K562 (cell line): Measurements from ENCODE around the gene ACTL8. TPM values are rescaled to one million over a fixed set of nuclear protein-coding genes. Genes with fewer than 3 reads are reported as not detected.

Experiments
- ATAC-seq: fragments of 200-7000 bp; cut with Tn5 transposase; 3 replicates; pipeline ENCODE4 v1.9.1; 2020; ENCODE audit warnings: moderate library complexity
- BruUV-seq: library from RNA; stranded (reverse); fragments of 400-500 nt; replicated peaks from 2 replicates; lab custom pipeline; 2021; lab: Mats Ljungman, UMichigan
- CTCF ChIA-PET: fragments of 300-600 bp; formaldehyde crosslinking; extraction: SDS; loops from one replicate; lab custom pipeline; 2021; ENCODE audit warnings: low intra/inter-chr PET ratio; lab: Yijun Ruan, JAX
- POLR2A ChIA-PET: fragments of 300-600, 350-650 bp; sonication (Branson Sonifier 250); formaldehyde crosslinking; extraction: SDS; loops from one replicate; lab custom pipeline; 2021; ENCODE audit warnings: antibody characterized with exemption, inconsistent platforms; lab: Yijun Ruan, JAX
- DNase-seq, 4 experiments: peaks; one replicate each; pipeline versions ENCODE4 v3.0.0 to v3.0.0-alpha.2; 2011 to 2018; ENCODE audit warnings: low spot score in 3 of 4, mixed read lengths in 3 of 4; ENCODE audit errors: extremely low read depth in 1 of 4
- FAIRE-seq: peaks from 2 replicates; lab custom pipeline; 2011; peaks lifted over from hg19 to GRCh38; lab: Jason Lieb, UNC
- H2AFZ ChIP-seq: 2 replicates; pipeline ENCODE4 v1.6.0; 2011; ENCODE audit warnings: low read depth, low read length, control low read depth, inconsistent platforms
- H3K27ac ChIP-seq: fragments of 200-600 bp; 3 replicates; pipeline ENCODE4 v1.8.0; 2011; ENCODE audit warnings: low read depth, mild to moderate bottlenecking, control low read depth, inconsistent platforms, low read length, moderate library complexity, mixed read lengths; ENCODE audit errors: extremely low read depth
- H3K27me3 ChIP-seq, 2 experiments: fragments of 300-600 bp in 1 of 2; 2 replicates in 1 of 2; 3 replicates in 1 of 2; pipeline versions ENCODE4 v1.6.0 to v1.8.0; 2011; ENCODE audit warnings: inconsistent platforms in 2 of 2, low read length in 2 of 2, mild to moderate bottlenecking in 1 of 2, mixed read lengths in 1 of 2, moderate library complexity in 1 of 2; ENCODE audit not compliant: control insufficient read depth in 2 of 2, insufficient read depth in 2 of 2
- H3K36me3 ChIP-seq: fragments of 300-600 bp; 3 replicates; pipeline ENCODE4 v1.8.0; 2011; ENCODE audit warnings: mild to moderate bottlenecking, low read length, inconsistent platforms; ENCODE audit not compliant: control insufficient read depth, insufficient read depth
- H3K4me1 ChIP-seq, 2 experiments: fragments of 200-600 bp in 1 of 2; replicated peaks in 1 of 2; 2 replicates in 1 of 2; 3 replicates in 1 of 2; pipeline versions ENCODE4 v1.5.1 to v1.8.0; 2011; ENCODE audit warnings: inconsistent platforms in 2 of 2, low read length in 2 of 2, mild to moderate bottlenecking in 1 of 2, mixed read lengths in 1 of 2, moderate library complexity in 1 of 2; ENCODE audit not compliant: control insufficient read depth in 2 of 2, insufficient read depth in 2 of 2
- H3K4me2 ChIP-seq: 2 replicates; pipeline ENCODE4 v1.6.1; 2011; ENCODE audit warnings: low read length, control low read depth, inconsistent platforms, mixed read lengths; ENCODE audit not compliant: insufficient read depth
- H3K4me3 ChIP-seq: fragments of 200-600 bp; sonication (generic), shearing (Covaris generic); 2 replicates; pipeline ENCODE4 v1.5.1; 2016; ENCODE audit warnings: control low read depth, inconsistent platforms
- H3K79me2 ChIP-seq: fragments of 200-600 bp; 3 replicates; pipeline ENCODE4 v1.8.0; 2011; ENCODE audit warnings: low read length, inconsistent platforms; ENCODE audit not compliant: control insufficient read depth, insufficient read depth
- H3K9ac ChIP-seq, 2 experiments: 2 replicates each; pipeline versions ENCODE4 v1.6.0 to v1.6.1; 2011; ENCODE audit warnings: low read depth in 2 of 2, low read length in 2 of 2, control low read depth in 1 of 2, inconsistent platforms in 1 of 2, mild to moderate bottlenecking in 1 of 2, mixed read lengths in 1 of 2; ENCODE audit not compliant: insufficient read depth in 1 of 2
- H3K9me1 ChIP-seq: one replicate; pipeline ENCODE4 v1.6.0; 2011; ENCODE audit warnings: inconsistent platforms, mild to moderate bottlenecking, low read length, moderate library complexity; ENCODE audit not compliant: control insufficient read depth, insufficient read depth
- H3K9me3 ChIP-seq: replicated peaks from 2 replicates; pipeline ENCODE4 v1.5.1; 2011; ENCODE audit warnings: low read depth, low read length, inconsistent platforms; ENCODE audit not compliant: control insufficient read depth, insufficient read depth
- H4K20me1 ChIP-seq: replicated peaks from 2 replicates; pipeline ENCODE4 v1.6.1; 2011; ENCODE audit warnings: low read length, inconsistent platforms, mixed read lengths; ENCODE audit not compliant: control insufficient read depth, insufficient read depth
- CAMTA2 ChIP-seq: fragments of 250-450 bp; sonication (Bioruptor Pico); conservative IDR thresholded peaks from 2 replicates; pipeline ENCODE4 v1.5.1; 2022
- EP400 ChIP-seq: fragments of 450-650 bp; IDR thresholded peaks from 2 replicates; pipeline ENCODE4 v1.6.1; 2017; ENCODE audit warnings: antibody characterized with exemption, mild to moderate bottlenecking, moderate library complexity
- JUN ChIP-seq, 2 experiments: sonication (generic) in 1 of 2; formaldehyde crosslinking in 1 of 2; IDR thresholded peaks; 2 replicates each; pipeline versions ENCODE4 v1.6.1 to v1.8.0; 2012 to 2022; ENCODE audit warnings: borderline replicate concordance in 2 of 2, mild to moderate bottlenecking in 2 of 2, improper control_type of control experiment in 1 of 2, low read depth in 1 of 2, low read length in 1 of 2, missing genetic modification reagents in 1 of 2
- KDM4B ChIP-seq, 2 experiments: fragments of 450-650 bp in 1 of 2; sonication (generic) in 1 of 2; IDR thresholded peaks; 2 replicates each; pipeline ENCODE4 v1.6.1; 2016 to 2017; ENCODE audit warnings: borderline replicate concordance in 2 of 2, antibody characterized with exemption in 1 of 2, low read depth in 1 of 2, mild to moderate bottlenecking in 1 of 2
- KLF13 ChIP-seq: fragments of 450-650 bp; IDR thresholded peaks from 2 replicates; pipeline ENCODE4 v1.6.1; 2016; ENCODE audit warnings: missing genetic modification characterization, low read depth, mild to moderate bottlenecking, missing compliant biosample characterization, moderate library complexity, borderline replicate concordance
- MCM5 ChIP-seq: fragments of 450-650 bp; IDR thresholded peaks from 2 replicates; pipeline ENCODE4 v1.6.1; 2016; ENCODE audit warnings: low read depth
- MED1 ChIP-seq: sonication (generic); formaldehyde crosslinking; IDR thresholded peaks from 2 replicates; pipeline ENCODE4 v1.8.1; 2023; ENCODE audit warnings: missing genetic modification reagents, borderline replicate concordance
- MEF2A ChIP-seq: IDR thresholded peaks from 2 replicates; pipeline ENCODE4 v1.6.1; 2011; ENCODE audit warnings: low read depth, mild to moderate bottlenecking, low read length, moderate library complexity; ENCODE audit not compliant: control insufficient read depth
- NBN ChIP-seq: fragments of 450-650 bp; IDR thresholded peaks from 2 replicates; pipeline ENCODE4 v1.6.1; 2016; ENCODE audit warnings: low read depth, mild to moderate bottlenecking
- NCOA6 ChIP-seq: fragments of 450-650 bp; IDR thresholded peaks from 2 replicates; pipeline ENCODE4 v1.6.1; 2017; ENCODE audit warnings: mild to moderate bottlenecking
- POLR2B ChIP-seq: fragments of 450-650 bp; IDR thresholded peaks from 2 replicates; pipeline ENCODE4 v1.6.1; 2018; ENCODE audit warnings: low read depth; ENCODE audit not compliant: partially characterized antibody
- RBM22 ChIP-seq: fragments of 200-400 bp; formaldehyde crosslinking; IDR thresholded peaks from 2 replicates; pipeline ENCODE4 v1.6.1; 2018; ENCODE audit warnings: low read length, low read depth; ENCODE audit not compliant: poor library complexity, severe bottlenecking
- TAL1 ChIP-seq: fragments of 450-650 bp; IDR thresholded peaks from 2 replicates; pipeline ENCODE4 v1.6.1; 2016; ENCODE audit warnings: mild to moderate bottlenecking
- ZNF140 ChIP-seq: fragments of 250-450 bp; sonication (Bioruptor Pico); IDR thresholded peaks from 2 replicates; pipeline ENCODE4 v1.8.0; 2021; ENCODE audit warnings: moderate library complexity, mild to moderate bottlenecking, inconsistent platforms
- ZNF143 ChIP-seq: sonication (generic); formaldehyde crosslinking; IDR thresholded peaks from 2 replicates; pipeline ENCODE4 v1.9.0; 2022; ENCODE audit warnings: mild to moderate bottlenecking, missing genetic modification reagents
- ZNF76 ChIP-seq: fragments of 250-450 bp; sonication (Bioruptor Pico); IDR thresholded peaks from 2 replicates; pipeline ENCODE4 v1.4.0; 2020; ENCODE audit warnings: mild to moderate bottlenecking, moderate library complexity, borderline replicate concordance
- WGBS: fragments of 100-300 bp; shearing (Covaris generic); methylation state at CpG from one replicate; pipeline ENCODE4 v1.1.6; 2016; ENCODE audit warnings: low coverage, mixed read lengths; ENCODE audit not compliant: insufficient coverage; ENCODE audit errors: missing lambda C conversion rate; 5-methylcytosine and 5-hydroxymethylcytosine counted together
- in situ Hi-C: fragments of 300-500 bp; cut with MboI; formaldehyde crosslinking; loops from 4 replicates; pipeline ENCODE4 v1.15.0; 2018; ENCODE audit warnings: inconsistent platforms, mixed read lengths
- intact Hi-C: fragments of 100-400 bp; cut with micrococcal nuclease; formaldehyde crosslinking; loops from 2 replicates; pipeline ENCODE4 v1.14.2; 2022
- polyA plus RNA-seq, 8 experiments: library from polyadenylated mRNA; depleted of rRNA in 4 of 8; stranded (reverse) in 5 of 8; unstranded in 3 of 8; fragments of >200 nt; fragmentation: Nextera tagmentation in 2 of 8; fragmentation: Illumina TruSeq in 1 of 8; extraction: Ambion mirVana in 2 of 8; extraction: Trizol in 1 of 8; gene quantifications; 2 replicates each; pipeline versions ENCODE4 v1.2.1 to v1.2.3, GENCODE V29; 2011 to 2014; ENCODE audit warnings: inconsistent platforms in 1 of 8, missing spikeins in 1 of 8
- total RNA-seq, 7 experiments: library from RNA; depleted of rRNA in 6 of 7; stranded (reverse); fragments of >200 nt in 6 of 7; fragmentation: Illumina TruSeq in 2 of 7; extraction: Trizol in 2 of 7; gene quantifications; 2 replicates each; pipeline versions ENCODE4 v1.2.1 to v1.2.3, GENCODE V29; 2011 to 2021; ENCODE audit warnings: low replicate concordance in 1 of 7

Gene ACTL8
- total and polyA plus RNA-seq, 9 of the 15 experiments (the other 6 are each of a cell fraction or from before 2014, with no cell fraction given): 0.30 to 3.3 (median 1.6) TPM

DNA sequence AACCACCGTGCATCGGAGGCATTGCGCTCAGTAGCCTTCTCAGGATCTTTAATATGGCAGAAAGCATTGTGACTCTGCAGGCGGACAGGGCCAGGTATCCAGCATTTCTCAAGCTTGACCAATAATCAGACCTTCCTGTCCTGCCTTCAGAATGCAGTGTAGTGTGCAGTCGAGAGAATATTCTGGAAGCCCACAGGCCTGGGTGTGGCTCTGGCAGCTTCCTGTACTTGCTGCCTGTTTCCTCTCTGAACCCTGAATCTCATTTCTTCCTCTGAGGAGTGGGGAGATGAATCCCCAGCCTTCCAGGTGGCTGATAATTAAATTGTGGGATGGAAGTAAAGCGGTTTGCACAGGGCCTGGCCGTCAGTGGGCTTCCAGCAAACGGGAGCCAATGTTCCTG lies 42.3 kb downstream of the ACTL8 start:
- WGBS: 5% methylated on average over 8 of the region's 8 CpGs
- no peak overlapping the region for H3K27ac ChIP-seq
- CTCF ChIA-PET: no interaction called here
- POLR2A ChIA-PET: no interaction called here
- no peak overlapping the region for H2AFZ ChIP-seq
- DNase-seq (no peak), ATAC-seq (no peak), FAIRE-seq (no peak)
- no peak overlapping the region for H3K9ac ChIP-seq
- BruUV-seq: no TSS peak
- no peaks in the 10 kb centered on the region for H3K36me3 ChIP-seq
- no peaks in the 10 kb centered on the region for H3K9me1 ChIP-seq
- H3K27me3 ChIP-seq: peaks cover 8 to 35% of the 10 kb centered on the region in 2 experiments; a peak in 3 of 5 replicates
- no peak overlapping the region for H3K4me2 ChIP-seq
- H4K20me1 ChIP-seq: peaks cover 15% of the 10 kb centered on the region; the same call in 1 of the 2 replicates
- TF ChIP-seq POLR2B (no peak), CAMTA2 (CRISPR knock-in tag) (no peak), TAL1 (no peak), MCM5 (no peak), KDM4B (IDR thresholded peaks at IDR 0.05; ENCODE audit: borderline replicate concordance in 2 of 2, low read depth in 1 of 2) (no peak), RBM22 (no peak), EP400 (no peak), ZNF76 (CRISPR knock-in tag) (no peak), ZNF143 (CRISPR knock-in tag) (no peak), NBN (no peak), MEF2A (no peak), ZNF140 (no peak), MED1 (CRISPR knock-in tag) (no peak), KLF13 (tag) (no peak), NCOA6 (no peak), JUN (IDR thresholded peaks at IDR 0.05; ENCODE audit: borderline replicate concordance, low read depth, low read length) (no peak), JUN (CRISPR knock-in tag; IDR thresholded peaks at IDR 0.05; ENCODE audit: borderline replicate concordance) (no peak)
- no peaks in the 10 kb centered on the region for H3K9me3 ChIP-seq
- no peak overlapping the region for H3K4me3 ChIP-seq
- H3K4me1 ChIP-seq: no peaks in the 10 kb centered on the region
- in situ Hi-C loops: no loop called here
- intact Hi-C loops: no loop called here
- H3K79me2 ChIP-seq: no peaks in the 10 kb centered on the region
